ENCODE results near the gene APBA2.

- TF ChIP-seq ZNF510 (tag by site-specific recombination; IDR thresholded peaks at IDR 0.05; ENCODE audit: insufficient replicate concordance) (no peak), ZNF324 (tag by site-specific recombination; IDR thresholded peaks at IDR 0.05) (no peak), ZNF292 (tag by site-specific recombination; IDR thresholded peaks at IDR 0.05; ENCODE audit: borderline replicate concordance, low read depth) (no peak), ZNF274 (IDR thresholded peaks at IDR 0.05; ENCODE audit: low read length) (no peak), ZNF274 (tag by site-specific recombination; IDR thresholded peaks at IDR 0.05; ENCODE audit: borderline replicate concordance) (no peak), KLF7 (tag by site-specific recombination; IDR thresholded peaks at IDR 0.05; ENCODE audit: borderline replicate concordance) (no peak), ZNF114 (tag by site-specific recombination; IDR thresholded peaks at IDR 0.05) (no peak), CTCF (tag by site-specific recombination; IDR thresholded peaks at IDR 0.05) (no peak), REST (tag by site-specific recombination; IDR thresholded peaks at IDR 0.05) (no peak), ZNF560 (tag by site-specific recombination; IDR thresholded peaks at IDR 0.05; ENCODE audit: borderline replicate concordance) (no peak), TRIM28 (IDR thresholded peaks at IDR 0.05; ENCODE audit: borderline replicate concordance, low read length) (no peak), ZNF174 (tag by site-specific recombination; IDR thresholded peaks at IDR 0.05) (no peak)
Measured at GRCh38 chr15:28917791-28918140, 32.0 kb downstream of the APBA2 start.
